GM23338 (cell line): ENCODE data around the gene COL6A1. TPM values are rescaled to one million over a fixed set of nuclear protein-coding genes. Genes with fewer than 3 reads are reported as not detected.

Experiments used
- ATAC-seq: fragments of 200-7000 bp; cut with Tn5 transposase; 3 replicates; pipeline ENCODE4 v1.9.1; 2020
- DNase-seq: peaks from one replicate; pipeline ENCODE4 v3.0.0-alpha.2; 2015; ENCODE audit warnings: low spot score
- H2AFZ ChIP-seq: fragments of 200-600 bp; sonication (generic); 2 replicates; pipeline ENCODE4 v1.8.0; 2016; ENCODE audit warnings: antibody characterized with exemption, mild to moderate bottlenecking, moderate library complexity
- H3F3A ChIP-seq: fragments of 200-600 bp; sonication (generic); replicated peaks from 2 replicates; pipeline ENCODE4 v1.8.0; 2017; ENCODE audit warnings: antibody characterized with exemption, mixed run types, low read depth
- H3K27ac ChIP-seq: fragments of 200-600 bp; sonication (generic); 2 replicates; pipeline ENCODE4 v1.6.1; 2016; ENCODE audit warnings: low read depth
- H3K27me3 ChIP-seq: fragments of 200-600 bp; sonication (generic); 2 replicates; pipeline ENCODE4 v1.8.0; 2016; ENCODE audit warnings: mild to moderate bottlenecking, mixed run types, moderate library complexity; ENCODE audit not compliant: insufficient read depth
- H3K36me3 ChIP-seq: fragments of 200-600 bp; sonication (generic); 2 replicates; pipeline ENCODE4 v1.8.0; 2016; ENCODE audit warnings: mild to moderate bottlenecking; ENCODE audit not compliant: insufficient read depth
- H3K4me1 ChIP-seq: fragments of 200-600 bp; sonication (generic); 2 replicates; pipeline ENCODE4 v1.8.0; 2016; ENCODE audit warnings: mild to moderate bottlenecking, moderate library complexity; ENCODE audit not compliant: insufficient read depth
- H3K4me2 ChIP-seq: fragments of 200-600 bp; sonication (generic); 2 replicates; pipeline ENCODE4 v1.7.1; 2017; ENCODE audit warnings: mixed run types
- H3K4me3 ChIP-seq: fragments of 200-600 bp; sonication (generic); 2 replicates; pipeline ENCODE4 v1.6.1; 2016; ENCODE audit warnings: mixed run types
- H3K79me2 ChIP-seq: fragments of 200-600 bp; sonication (generic); replicated peaks from 2 replicates; pipeline ENCODE4 v1.8.0; 2017; ENCODE audit warnings: mild to moderate bottlenecking; ENCODE audit not compliant: insufficient read depth
- H3K9me2 ChIP-seq: fragments of 200-600 bp; sonication (generic); 2 replicates; pipeline ENCODE4 v1.8.0; 2017; ENCODE audit not compliant: insufficient read depth
- H4K20me1 ChIP-seq: fragments of 200-600 bp; sonication (generic); replicated peaks from 2 replicates; pipeline ENCODE4 v1.8.0; 2017; ENCODE audit warnings: mild to moderate bottlenecking; ENCODE audit not compliant: insufficient read depth
- H3K27ac Mint-ChIP-seq: 2 replicates; pipeline ENCODE4 v1.8.0; 2020; ENCODE audit warnings: inconsistent platforms, mild to moderate bottlenecking, moderate library complexity, mixed read lengths
- H3K27me3 Mint-ChIP-seq: 3 replicates; pipeline ENCODE4 v1.8.0; 2022; ENCODE audit warnings: low read depth, mild to moderate bottlenecking, moderate library complexity, mixed read lengths, inconsistent platforms; ENCODE audit not compliant: insufficient read depth, poor library complexity
- H3K36me3 Mint-ChIP-seq: 3 replicates; pipeline ENCODE4 v1.8.0; 2021; ENCODE audit warnings: low read depth, mild to moderate bottlenecking, inconsistent platforms, moderate library complexity, mixed read lengths
- H3K4me1 Mint-ChIP-seq: 3 replicates; pipeline ENCODE4 v1.8.0; 2020; ENCODE audit warnings: mild to moderate bottlenecking, inconsistent platforms, mixed read lengths
- H3K4me3 Mint-ChIP-seq: 3 replicates; pipeline ENCODE4 v1.8.0; 2021; ENCODE audit warnings: moderate library complexity, mild to moderate bottlenecking, inconsistent platforms, mixed read lengths
- H3K9me3 Mint-ChIP-seq: 3 replicates; pipeline ENCODE4 v1.8.0; 2020; ENCODE audit warnings: moderate library complexity, mild to moderate bottlenecking, inconsistent platforms, mixed read lengths
- EZH2 ChIP-seq: fragments of 200-600 bp; sonication (generic); IDR thresholded peaks from one replicate; pipeline ENCODE4 v1.8.0; 2017; ENCODE audit warnings: antibody characterized with exemption, mild to moderate bottlenecking, low read depth; ENCODE audit not compliant: unreplicated experiment
- EZH2phosphoT487 ChIP-seq: fragments of 200-600 bp; sonication (generic); IDR thresholded peaks from one replicate; pipeline ENCODE4 v1.8.1; 2018; ENCODE audit warnings: antibody characterized with exemption; ENCODE audit not compliant: unreplicated experiment
- JUNB ChIP-seq: IDR thresholded peaks from one replicate; pipeline ENCODE4 v1.6.1; 2016; ENCODE audit warnings: antibody characterized with exemption; ENCODE audit not compliant: unreplicated experiment
- NANOG ChIP-seq: IDR thresholded peaks from 2 replicates; pipeline ENCODE4 v1.6.1; 2016; ENCODE audit warnings: antibody characterized with exemption, borderline replicate concordance
- STAT1 ChIP-seq: IDR thresholded peaks from one replicate; pipeline ENCODE4 v1.6.1; 2016; ENCODE audit warnings: antibody characterized with exemption; ENCODE audit not compliant: unreplicated experiment
- ZNF114 ChIP-seq: fragments of 250-450 bp; sonication (Bioruptor Pico); IDR thresholded peaks from 2 replicates; pipeline ENCODE4 v1.5.0; 2020; ENCODE audit warnings: mild to moderate bottlenecking, moderate library complexity
- polyA plus RNA-seq: library from polyadenylated mRNA; unstranded; fragments of >200 nt; fragmentation: Nextera tagmentation; extraction: Ambion mirVana; gene quantifications from 2 replicates; pipeline ENCODE4 v1.2.1, GENCODE V29; 2016
- total RNA-seq: library from RNA; depleted of rRNA; stranded (reverse); fragments of >200 nt; shearing (Covaris generic); gene quantifications from 2 replicates; pipeline ENCODE4 v1.2.3, GENCODE V29; 2014
- TF ChIP-seq, protein P1 (sequence below): IDR thresholded peaks from 2 replicates; pipeline ENCODE4 v1.6.1; 2016; ENCODE audit warnings: antibody characterized with exemption
- TF ChIP-seq, protein P2 (sequence below), 2 experiments: fragments of 200-600 bp in 1 of 2; sonication (generic) in 1 of 2; conservative IDR thresholded peaks; 2 replicates each; pipeline versions ENCODE4 v1.5.1 to v1.6.1; 2016 to 2017; ENCODE audit warnings: antibody characterized with exemption in 2 of 2, low read depth in 2 of 2, mild to moderate bottlenecking in 2 of 2, moderate library complexity in 1 of 2
- TF ChIP-seq, protein P3 (sequence below): fragments of 250-450 bp; sonication (Bioruptor Pico); IDR thresholded peaks from 2 replicates; pipeline ENCODE4 v1.5.0; 2020; ENCODE audit warnings: mild to moderate bottlenecking, moderate library complexity

COL6A1 gene
- total and polyA plus RNA-seq, 2 experiments from 2014 or later = 76.0 to 180 TPM

DNA sequence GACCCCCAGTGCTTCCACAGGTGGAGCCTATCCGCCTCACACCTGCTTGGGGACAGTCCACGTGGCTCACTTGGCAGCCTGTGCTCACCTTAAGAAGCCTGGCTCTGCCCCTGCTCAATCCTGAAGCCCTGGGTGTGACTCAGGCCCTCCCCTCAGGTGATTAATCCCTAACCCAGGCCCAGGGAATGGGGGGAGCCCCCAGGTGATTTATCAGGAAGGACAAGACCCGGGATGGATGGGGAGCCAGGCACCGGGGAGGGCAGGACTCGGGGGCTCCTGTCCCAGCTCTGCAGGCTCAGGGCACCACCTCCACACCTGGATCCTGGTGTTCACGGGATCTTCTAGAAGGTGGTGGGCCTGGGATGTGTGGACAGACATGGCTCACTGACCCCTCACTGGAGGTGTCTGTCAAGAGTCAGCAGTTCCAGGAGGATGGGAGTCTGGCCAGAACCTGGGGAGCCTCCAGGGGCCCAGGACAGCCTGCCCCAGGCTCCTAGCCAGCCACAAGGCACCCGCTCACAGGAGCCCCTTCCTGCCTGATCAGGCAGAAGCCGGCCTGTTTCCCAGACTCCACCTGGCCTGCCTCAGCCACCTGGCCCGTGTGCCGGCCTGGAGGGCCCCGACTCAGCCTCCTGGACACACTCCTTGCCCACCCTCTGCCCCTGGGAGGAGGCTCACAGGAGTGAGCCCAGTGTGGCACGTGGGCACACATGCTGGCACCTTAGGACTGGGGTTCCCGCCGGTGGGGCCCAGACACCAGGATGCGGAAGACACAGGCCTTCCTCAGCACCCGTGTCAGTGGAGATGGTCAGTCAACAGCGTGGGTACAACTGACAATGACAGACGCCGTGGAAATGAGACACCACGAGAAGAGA is 38.6 kb upstream of the COL6A1 start:
- Histone ChIP-seq H3K79me2 (no peaks in the 10 kb centered on the region), H3K36me3 (no peaks in the 10 kb centered on the region), H3K4me2 (no peak overlapping the region), H3K27ac (no peak overlapping the region), H3F3A (no peaks in the 10 kb centered on the region), H4K20me1 (no peaks in the 10 kb centered on the region), H3K9me2 (no peaks in the 10 kb centered on the region), H2AFZ (no peak overlapping the region), H3K4me3 (no peak overlapping the region), H3K27me3 (no peaks in the 10 kb centered on the region), H3K4me1 (no peaks in the 10 kb centered on the region)
- no peak for TF ChIP-seq NANOG
- no peak for TF ChIP-seq EZH2phosphoT487
- no peak for TF ChIP-seq STAT1
- TF ChIP-seq, protein P1, sequence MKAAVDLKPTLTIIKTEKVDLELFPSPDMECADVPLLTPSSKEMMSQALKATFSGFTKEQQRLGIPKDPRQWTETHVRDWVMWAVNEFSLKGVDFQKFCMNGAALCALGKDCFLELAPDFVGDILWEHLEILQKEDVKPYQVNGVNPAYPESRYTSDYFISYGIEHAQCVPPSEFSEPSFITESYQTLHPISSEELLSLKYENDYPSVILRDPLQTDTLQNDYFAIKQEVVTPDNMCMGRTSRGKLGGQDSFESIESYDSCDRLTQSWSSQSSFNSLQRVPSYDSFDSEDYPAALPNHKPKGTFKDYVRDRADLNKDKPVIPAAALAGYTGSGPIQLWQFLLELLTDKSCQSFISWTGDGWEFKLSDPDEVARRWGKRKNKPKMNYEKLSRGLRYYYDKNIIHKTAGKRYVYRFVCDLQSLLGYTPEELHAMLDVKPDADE = no peak
- no peaks in the 10 kb centered on the region; the same call in 1 of the 3 replicates for H3K9me3 Mint-ChIP-seq
- no peaks in the 10 kb centered on the region; the same call in 2 of the 3 replicates for H3K36me3 Mint-ChIP-seq
- no peak for DNase-seq
- no peak for ATAC-seq
- no peaks in the 10 kb centered on the region; the same call in 2 of the 3 replicates for H3K4me1 Mint-ChIP-seq
- H3K4me3 Mint-ChIP-seq = no peak overlapping the region
- H3K27ac Mint-ChIP-seq = no peak overlapping the region
- H3K27me3 Mint-ChIP-seq = peaks cover 6% of the 10 kb centered on the region

DNA sequence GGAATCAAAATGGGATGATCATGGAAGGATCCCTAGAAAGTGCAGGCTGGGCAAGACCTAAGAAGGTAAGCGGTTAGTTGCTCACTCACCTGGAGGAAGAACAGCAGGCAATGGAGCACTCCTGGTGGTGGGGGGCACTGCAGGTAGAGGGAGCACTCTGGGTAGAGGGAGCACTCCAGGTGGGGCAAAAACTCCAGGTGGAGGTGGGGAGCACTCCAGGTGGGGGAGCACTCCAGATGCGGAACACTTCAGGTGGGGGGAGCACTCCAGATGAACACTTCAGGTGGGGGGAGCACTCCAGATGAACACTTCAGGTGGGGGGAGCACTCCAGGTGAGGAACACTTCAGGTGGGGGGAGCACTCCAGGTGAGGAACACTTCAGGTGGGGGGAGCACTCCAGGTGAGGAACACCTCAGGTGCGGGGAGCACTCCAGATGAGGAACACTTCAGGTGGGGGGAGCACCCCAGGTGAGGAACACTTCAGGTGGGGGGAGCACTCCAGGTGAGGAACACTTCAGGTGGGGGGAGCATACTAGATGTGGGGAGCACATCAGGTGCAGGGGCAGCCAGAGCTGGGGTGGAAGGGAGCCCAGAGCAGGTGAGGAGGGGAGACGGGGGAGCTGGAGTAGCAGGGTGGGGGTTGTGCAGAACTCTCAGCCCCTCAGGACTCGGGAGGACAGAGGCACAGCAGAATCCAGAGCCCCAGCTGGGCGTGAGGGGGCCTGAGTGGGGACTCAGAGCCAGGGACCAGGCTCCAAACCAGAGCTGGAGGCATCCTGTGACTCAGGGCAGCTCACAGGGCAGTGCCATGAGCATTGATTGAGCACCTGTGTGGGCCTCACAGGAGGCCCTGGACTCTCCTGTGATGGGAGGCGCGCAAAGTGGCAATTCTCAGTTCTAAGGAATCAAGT is 37.7 kb upstream of the COL6A1 start:
- no peak overlapping the region for H3K4me3 Mint-ChIP-seq
- peaks cover 10% of the 10 kb centered on the region for H3K27me3 Mint-ChIP-seq
- Histone ChIP-seq H3K4me3 (no peak overlapping the region), H3K79me2 (no peaks in the 10 kb centered on the region), H4K20me1 (no peaks in the 10 kb centered on the region), H2AFZ (no peak overlapping the region), H3K4me1 (no peaks in the 10 kb centered on the region), H3K36me3 (no peaks in the 10 kb centered on the region), H3K27me3 (no peaks in the 10 kb centered on the region), H3K9me2 (no peaks in the 10 kb centered on the region), H3K27ac (no peak overlapping the region), H3K4me2 (no peak overlapping the region), H3F3A (no peaks in the 10 kb centered on the region)
- H3K9me3 Mint-ChIP-seq = no peaks in the 10 kb centered on the region; the same call in 2 of the 3 replicates
- no peak overlapping the region for H3K27ac Mint-ChIP-seq
- peaks cover 5% of the 10 kb centered on the region; the same call in 2 of the 3 replicates for H3K4me1 Mint-ChIP-seq
- no peaks in the 10 kb centered on the region; the same call in 2 of the 3 replicates for H3K36me3 Mint-ChIP-seq
- DNase-seq (no peak), ATAC-seq (no peak)
- TF ChIP-seq, protein P2, sequence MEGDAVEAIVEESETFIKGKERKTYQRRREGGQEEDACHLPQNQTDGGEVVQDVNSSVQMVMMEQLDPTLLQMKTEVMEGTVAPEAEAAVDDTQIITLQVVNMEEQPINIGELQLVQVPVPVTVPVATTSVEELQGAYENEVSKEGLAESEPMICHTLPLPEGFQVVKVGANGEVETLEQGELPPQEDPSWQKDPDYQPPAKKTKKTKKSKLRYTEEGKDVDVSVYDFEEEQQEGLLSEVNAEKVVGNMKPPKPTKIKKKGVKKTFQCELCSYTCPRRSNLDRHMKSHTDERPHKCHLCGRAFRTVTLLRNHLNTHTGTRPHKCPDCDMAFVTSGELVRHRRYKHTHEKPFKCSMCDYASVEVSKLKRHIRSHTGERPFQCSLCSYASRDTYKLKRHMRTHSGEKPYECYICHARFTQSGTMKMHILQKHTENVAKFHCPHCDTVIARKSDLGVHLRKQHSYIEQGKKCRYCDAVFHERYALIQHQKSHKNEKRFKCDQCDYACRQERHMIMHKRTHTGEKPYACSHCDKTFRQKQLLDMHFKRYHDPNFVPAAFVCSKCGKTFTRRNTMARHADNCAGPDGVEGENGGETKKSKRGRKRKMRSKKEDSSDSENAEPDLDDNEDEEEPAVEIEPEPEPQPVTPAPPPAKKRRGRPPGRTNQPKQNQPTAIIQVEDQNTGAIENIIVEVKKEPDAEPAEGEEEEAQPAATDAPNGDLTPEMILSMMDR (conservative IDR thresholded peaks at IDR 0.05; ENCODE audit: low read depth in 2 of 2) = no peak
- TF ChIP-seq EZH2phosphoT487 (no peak), ZNF114 (no peak), JUNB (no peak), EZH2 (no peak)
- TF ChIP-seq, protein P3, sequence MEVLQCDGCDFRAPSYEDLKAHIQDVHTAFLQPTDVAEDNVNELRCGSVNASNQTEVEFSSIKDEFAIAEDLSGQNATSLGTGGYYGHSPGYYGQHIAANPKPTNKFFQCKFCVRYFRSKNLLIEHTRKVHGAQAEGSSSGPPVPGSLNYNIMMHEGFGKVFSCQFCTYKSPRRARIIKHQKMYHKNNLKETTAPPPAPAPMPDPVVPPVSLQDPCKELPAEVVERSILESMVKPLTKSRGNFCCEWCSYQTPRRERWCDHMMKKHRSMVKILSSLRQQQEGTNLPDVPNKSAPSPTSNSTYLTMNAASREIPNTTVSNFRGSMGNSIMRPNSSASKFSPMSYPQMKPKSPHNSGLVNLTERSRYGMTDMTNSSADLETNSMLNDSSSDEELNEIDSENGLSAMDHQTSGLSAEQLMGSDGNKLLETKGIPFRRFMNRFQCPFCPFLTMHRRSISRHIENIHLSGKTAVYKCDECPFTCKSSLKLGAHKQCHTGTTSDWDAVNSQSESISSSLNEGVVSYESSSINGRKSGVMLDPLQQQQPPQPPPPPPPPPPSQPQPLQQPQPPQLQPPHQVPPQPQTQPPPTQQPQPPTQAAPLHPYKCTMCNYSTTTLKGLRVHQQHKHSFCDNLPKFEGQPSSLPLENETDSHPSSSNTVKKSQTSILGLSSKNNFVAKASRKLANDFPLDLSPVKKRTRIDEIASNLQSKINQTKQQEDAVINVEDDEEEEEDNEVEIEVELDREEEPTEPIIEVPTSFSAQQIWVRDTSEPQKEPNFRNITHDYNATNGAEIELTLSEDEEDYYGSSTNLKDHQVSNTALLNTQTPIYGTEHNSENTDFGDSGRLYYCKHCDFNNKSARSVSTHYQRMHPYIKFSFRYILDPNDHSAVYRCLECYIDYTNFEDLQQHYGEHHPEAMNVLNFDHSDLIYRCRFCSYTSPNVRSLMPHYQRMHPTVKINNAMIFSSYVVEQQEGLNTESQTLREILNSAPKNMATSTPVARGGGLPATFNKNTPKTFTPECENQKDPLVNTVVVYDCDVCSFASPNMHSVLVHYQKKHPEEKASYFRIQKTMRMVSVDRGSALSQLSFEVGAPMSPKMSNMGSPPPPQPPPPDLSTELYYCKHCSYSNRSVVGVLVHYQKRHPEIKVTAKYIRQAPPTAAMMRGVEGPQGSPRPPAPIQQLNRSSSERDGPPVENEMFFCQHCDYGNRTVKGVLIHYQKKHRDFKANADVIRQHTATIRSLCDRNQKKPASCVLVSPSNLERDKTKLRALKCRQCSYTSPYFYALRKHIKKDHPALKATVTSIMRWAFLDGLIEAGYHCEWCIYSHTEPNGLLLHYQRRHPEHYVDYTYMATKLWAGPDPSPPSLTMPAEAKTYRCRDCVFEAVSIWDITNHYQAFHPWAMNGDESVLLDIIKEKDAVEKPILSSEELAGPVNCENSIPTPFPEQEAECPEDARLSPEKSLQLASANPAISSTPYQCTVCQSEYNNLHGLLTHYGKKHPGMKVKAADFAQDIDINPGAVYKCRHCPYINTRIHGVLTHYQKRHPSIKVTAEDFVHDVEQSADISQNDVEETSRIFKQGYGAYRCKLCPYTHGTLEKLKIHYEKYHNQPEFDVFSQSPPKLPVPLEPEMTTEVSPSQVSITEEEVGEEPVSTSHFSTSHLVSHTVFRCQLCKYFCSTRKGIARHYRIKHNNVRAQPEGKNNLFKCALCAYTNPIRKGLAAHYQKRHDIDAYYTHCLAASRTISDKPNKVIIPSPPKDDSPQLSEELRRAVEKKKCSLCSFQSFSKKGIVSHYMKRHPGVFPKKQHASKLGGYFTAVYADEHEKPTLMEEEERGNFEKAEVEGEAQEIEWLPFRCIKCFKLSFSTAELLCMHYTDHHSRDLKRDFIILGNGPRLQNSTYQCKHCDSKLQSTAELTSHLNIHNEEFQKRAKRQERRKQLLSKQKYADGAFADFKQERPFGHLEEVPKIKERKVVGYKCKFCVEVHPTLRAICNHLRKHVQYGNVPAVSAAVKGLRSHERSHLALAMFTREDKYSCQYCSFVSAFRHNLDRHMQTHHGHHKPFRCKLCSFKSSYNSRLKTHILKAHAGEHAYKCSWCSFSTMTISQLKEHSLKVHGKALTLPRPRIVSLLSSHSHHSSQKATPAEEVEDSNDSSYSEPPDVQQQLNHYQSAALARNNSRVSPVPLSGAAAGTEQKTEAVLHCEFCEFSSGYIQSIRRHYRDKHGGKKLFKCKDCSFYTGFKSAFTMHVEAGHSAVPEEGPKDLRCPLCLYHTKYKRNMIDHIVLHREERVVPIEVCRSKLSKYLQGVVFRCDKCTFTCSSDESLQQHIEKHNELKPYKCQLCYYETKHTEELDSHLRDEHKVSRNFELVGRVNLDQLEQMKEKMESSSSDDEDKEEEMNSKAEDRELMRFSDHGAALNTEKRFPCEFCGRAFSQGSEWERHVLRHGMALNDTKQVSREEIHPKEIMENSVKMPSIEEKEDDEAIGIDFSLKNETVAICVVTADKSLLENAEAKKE = no peak
